AG09319 (cell line): Measurements from ENCODE around the gene BAIAP3.

Experiments
- DNase-seq: peaks from one replicate; pipeline ENCODE4 v3.0.0-alpha.2; 2010; ENCODE audit warnings: low read depth; ENCODE audit errors: extremely low read depth
- CTCF ChIP-seq: IDR thresholded peaks from 2 replicates; pipeline ENCODE4 v1.5.1; 2011; ENCODE audit warnings: low read depth, mild to moderate bottlenecking, inconsistent platforms, low read length, moderate library complexity

Gene BAIAP3

DNA sequence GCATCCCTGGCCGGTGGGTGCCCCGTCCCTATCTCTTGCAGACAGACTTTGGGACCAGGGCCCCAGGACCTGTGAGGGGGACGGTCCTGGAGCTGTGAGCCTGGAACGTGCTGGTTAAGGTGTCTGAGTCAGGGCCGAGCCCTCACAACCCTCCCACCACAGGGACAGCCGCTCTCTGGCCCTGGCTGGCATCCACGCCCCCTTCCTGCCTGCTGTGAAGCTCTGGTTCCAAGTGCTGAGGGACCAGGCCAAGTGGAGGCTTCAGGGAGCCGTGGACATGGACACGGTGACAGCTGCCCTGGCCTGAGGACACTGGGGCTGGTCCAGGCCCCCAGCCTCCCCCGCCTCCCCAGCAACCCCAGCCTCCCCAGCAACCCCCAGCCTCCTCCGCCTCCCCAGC is 11.6 kb downstream of the BAIAP3 start:
- DNase-seq = no peak
- TF ChIP-seq CTCF = no peak

DNA sequence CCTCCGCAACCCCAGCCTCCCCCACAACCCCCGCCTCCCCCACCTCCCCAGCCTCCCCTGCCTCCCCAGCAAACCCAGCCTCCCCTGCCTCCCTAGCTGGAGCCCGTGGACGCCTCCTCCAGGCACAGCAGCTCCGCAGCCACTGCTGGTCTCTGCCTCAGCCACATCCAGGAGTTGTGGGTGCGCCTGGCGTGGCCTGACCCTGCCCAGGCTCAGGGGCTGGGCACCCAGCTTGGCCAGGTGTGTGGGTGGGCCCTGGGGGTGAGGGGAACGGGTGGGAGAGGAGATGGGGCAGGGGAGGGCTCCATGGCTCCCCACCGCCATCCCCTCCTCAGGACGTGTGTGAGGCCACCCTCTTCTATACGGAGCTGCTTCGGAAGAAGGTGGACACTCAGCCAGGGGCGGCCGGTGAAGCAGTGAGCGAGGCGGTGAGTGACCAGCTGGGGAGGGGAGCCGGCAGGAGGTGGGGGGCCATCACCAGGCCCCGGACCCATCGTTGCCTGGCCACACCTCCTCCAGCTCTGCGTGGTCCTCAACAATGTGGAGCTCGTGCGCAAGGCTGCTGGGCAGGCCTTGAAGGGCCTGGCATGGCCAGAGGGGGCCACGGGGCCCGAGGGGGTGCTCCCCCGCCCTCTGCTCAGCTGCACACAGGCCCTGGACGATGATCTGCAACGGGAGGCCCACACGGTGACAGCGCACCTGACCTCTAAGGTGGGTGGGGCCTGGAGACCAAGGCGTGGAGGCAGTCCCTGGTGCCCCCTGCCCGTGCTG is 12.4 kb downstream of the BAIAP3 start:
- no peak for TF ChIP-seq CTCF

DNA sequence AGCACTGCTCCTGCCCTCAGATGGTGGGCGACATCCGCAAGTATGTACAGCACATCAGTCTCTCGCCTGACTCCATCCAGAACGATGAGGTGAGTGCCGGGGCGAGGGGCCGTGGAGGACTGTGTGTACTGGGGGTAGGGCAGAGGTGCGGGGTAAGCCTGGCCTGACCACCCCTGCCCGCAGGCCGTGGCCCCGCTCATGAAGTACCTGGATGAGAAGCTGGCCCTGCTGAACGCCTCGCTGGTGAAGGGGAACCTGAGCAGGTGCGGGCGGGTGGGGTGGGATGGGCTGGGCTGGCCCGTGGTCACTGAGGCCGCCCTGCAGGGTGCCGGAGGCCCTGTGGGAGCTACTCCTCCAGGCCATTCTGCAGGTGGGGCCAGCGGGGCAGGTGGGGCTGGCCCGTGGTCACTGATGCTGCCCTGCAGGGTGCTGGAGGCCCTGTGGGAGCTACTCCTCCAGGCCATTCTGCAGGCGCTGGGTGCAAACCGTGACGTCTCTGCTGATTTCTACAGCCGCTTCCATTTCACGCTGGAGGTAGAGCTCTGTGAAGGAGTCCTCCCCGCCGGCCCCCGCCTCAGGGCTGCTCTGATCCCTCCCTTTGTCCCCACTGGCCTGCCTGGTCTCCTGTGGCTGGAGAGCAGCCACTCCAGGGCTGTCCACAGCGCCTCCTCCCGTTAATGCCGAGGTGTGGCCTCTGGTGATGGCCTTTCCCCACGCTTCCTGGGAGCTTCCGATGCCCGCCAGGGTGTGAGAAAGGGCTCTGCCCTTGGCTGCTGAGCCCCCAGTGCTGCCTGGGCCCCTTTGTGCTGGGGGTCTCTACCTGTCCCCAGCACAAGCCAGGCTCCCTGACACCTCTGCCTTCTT is 13.2 kb downstream of the BAIAP3 start:
- no peak for DNase-seq
- TF ChIP-seq CTCF = no peak; the same call in none of the 2 replicates

More for the DNA sequence above, 12.4 kb downstream of the BAIAP3 start:
- no peak for DNase-seq

DNA sequence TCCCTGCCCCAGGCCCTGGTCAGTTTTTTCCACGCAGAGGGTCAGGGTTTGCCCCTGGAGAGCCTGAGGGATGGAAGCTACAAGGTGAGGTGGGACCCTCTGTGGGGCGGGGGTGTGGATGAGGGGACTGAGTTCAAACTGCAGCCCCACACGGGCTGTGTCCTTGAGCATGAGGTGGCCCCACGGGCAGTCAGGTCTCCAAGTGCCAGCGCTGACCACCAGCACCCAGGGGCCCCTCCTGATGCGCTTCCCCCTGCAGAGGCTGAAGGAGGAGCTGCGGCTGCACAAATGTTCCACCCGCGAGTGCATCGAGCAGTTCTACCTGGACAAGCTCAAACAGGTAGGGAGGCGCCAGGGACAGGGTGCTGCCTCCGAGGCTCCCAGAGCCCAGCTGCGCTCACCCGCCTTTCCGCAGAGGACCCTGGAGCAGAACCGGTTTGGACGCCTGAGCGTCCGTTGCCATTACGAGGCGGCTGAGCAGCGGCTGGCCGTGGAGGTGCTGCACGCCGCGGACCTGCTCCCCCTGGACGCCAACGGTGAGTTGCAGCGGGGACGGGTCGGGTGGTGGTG is 13.9 kb downstream of the BAIAP3 start:
- TF ChIP-seq CTCF = no peak
- no peak for DNase-seq

DNA sequence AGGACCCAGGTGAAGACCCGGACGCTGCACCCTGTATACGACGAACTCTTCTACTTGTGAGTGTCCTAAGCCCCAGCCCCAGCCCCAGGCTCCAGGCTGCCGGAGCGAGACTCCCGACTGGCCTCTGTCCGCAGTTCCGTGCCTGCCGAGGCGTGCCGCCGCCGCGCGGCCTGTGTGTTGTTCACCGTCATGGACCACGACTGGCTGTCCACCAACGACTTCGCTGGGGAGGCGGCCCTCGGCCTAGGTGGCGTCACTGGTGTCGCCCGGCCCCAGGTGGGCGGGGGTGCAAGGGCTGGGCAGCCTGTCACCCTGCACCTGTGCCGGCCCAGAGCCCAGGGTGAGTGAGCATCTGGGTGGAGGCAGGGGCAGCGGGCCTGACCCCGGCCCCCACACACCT is 14.5 kb downstream of the BAIAP3 start:
- DNase-seq = no peak
- TF ChIP-seq CTCF = no peak

DNA sequence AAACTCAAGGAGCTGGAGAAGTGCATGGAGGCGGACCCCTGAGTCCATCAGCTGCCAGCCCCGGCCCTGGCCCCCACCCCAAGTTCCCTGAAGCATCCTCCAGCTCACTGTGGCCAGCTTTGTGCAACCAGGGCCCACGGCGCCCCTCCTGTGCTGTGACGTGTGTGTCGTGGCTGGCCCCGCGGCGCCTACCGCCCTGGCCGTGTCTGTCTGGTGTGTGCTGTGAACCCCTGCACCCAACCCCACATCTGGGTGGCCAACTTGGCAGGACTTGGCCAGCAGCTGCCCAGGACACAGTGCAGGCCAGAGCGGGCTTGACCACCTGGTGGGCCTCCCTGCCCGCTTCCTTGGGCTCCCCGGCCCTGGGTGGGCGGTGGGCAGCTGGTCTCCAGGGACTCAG is 15.0 kb downstream of the BAIAP3 start:
- TF ChIP-seq CTCF = no peak
- DNase-seq = no peak

DNA sequence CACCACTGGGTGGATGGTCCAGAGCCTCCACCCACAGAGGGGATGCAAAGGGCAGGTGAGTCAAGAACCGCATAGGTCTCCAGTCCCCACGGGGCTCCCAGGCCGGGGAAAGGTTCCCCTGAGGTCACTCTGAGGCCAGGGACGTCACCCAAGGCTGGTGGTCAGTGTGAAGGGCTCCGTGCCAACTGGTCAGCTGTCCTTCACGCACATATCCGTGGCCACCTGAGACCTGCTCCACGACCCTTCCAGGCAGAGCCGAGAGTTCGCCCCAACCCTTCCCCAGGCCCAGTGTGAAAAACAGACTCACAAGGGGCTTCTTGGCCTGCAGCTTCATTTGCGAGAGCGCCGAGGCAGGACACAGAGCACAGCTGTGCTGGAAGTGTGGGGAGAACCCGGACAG is 15.5 kb downstream of the BAIAP3 start:
- no peak for TF ChIP-seq CTCF
- no peak for DNase-seq
